A673 (cell line): ENCODE measurements around the gene NID1.

Experiments
- CTCF ChIP-seq: fragments of 300-800, 200-600 bp; sonication (generic); conservative IDR thresholded peaks from 2 replicates; pipeline ENCODE4 v1.5.1; 2017; ENCODE audit warnings: low read depth, mild to moderate bottlenecking, antibody characterized with exemption, low read length, moderate library complexity, mixed read lengths
- EZH2 ChIP-seq: fragments of 200-600 bp; sonication (generic); IDR thresholded peaks from 2 replicates; pipeline ENCODE4 v1.6.1; 2017; ENCODE audit warnings: borderline replicate concordance, low read depth, mild to moderate bottlenecking, mixed read lengths, antibody characterized with exemption, low read length; ENCODE audit not compliant: poor library complexity, severe bottlenecking

- TF ChIP-seq CTCF (no peak), EZH2 (no peak)
These were observed 19.1 kb downstream of the NID1 start for GRCh38 chr1:236045771-236046170.
